Activated CD8-positive, alpha-beta memory T cell treated with anti-CD3 and anti-CD28 coated beads, Interleukin-2, amount 50 U/mL, for 1 hour (primary cell): ENCODE measurements around the gene C20orf173.
A peak's percentile ranks its signal among the peaks of the same experiment; 100 is the strongest.
"Not testable (repeated sequence)": the region's sequence is repeated elsewhere in the genome, so short reads cannot be mapped to it uniquely, and the experiment has no call there.

ENCODE experiments used
- DNase-seq: peaks from one replicate; pipeline ENCODE4 v3.0.0-alpha.2; 2020; ENCODE audit errors: extremely low read depth

The C20orf173 gene

DNA sequence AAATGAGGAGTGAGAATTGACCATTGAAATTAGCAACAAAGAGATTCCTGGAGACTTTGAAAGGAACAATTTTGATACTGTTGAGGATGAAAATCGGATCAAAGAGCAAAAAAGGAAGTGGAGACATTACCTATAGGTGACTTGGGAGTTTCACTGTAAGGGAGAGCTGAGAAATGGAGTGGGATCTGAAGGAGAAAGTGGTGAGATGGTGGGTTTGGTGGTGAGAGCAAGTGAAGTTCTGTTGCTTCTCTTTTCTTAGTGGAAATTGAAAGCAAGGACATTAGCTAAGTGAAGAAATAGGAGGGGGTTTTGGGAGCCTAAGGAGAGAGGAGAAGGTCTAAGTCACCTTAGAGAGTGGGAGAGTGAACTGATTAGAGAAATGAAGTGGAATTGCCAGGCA, 16.7 kb upstream of the C20orf173 start:
- no peak for DNase-seq

DNA sequence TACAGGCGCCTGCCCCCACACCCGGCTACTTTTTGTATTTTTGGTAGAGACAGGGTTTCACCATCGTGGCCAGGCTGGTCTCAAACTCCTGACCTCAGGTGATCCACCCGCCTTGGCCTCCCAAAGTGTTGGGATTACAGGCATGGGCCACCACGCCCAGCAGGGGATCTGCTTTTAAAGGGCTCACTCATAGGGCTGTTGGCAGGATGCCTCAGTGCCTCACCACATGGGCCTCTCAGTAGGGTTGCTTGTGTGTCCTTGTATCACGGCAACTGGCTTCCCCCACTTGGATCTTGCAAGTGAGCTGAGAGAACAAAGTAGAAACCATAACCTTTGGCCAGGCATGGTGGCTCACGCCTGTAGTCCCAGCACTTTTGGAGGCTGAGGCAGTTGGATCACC, 15.5 kb upstream of the C20orf173 start:
- DNase-seq, result not testable (repeated sequence)

DNA sequence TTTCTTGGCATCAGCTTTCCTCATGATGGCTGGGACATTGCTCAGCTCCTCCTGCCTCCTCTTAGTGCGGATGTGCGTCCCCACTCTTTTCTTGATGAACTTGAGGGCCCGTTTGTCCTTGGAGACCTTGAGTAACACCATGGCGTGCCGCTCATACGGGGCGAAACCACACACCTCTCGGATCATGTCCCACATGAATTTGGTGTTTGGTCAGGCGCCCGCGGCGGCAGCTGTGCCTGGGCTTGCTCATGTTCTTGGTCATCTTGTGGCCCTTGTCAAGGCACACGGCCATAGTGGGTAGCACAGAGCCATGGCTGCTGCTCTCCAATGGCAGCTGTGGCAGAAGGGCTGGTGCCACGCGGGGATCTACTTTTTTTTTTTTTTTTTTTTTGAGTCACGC, 15.0 kb upstream of the C20orf173 start:
- no peak for DNase-seq

DNA sequence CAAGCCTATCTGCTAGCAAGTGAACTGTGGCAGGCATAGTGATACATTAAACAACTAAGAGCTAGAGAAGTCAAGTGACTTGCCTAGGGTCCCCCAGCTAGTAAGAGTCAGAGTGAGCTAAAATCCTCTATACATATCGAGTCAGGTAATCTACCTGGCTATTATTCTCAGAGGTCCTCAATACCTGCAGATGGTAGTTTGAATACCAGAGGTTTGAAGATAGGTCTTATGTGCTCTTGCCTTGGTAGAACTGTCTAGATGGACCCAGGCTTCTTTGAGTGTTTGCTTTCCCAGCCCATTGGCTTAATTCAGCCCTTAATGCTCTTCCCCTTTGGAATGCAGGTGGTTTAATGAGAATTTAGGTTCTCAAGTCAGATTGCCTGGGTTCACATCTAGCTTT, 13.5 kb upstream of the C20orf173 start:
- DNase-seq, result no peak

- DNase-seq, result peak; percentile 90
These were observed 12.6 kb upstream of the C20orf173 start, which contains the start of gene ERGIC3 for GRCh38 chr20:35541783-35542662. TSS of gene ERGIC3 (plus strand) at chr20:35542078. CDS start at chr20:35542098, 20 bp downstream.

DNA sequence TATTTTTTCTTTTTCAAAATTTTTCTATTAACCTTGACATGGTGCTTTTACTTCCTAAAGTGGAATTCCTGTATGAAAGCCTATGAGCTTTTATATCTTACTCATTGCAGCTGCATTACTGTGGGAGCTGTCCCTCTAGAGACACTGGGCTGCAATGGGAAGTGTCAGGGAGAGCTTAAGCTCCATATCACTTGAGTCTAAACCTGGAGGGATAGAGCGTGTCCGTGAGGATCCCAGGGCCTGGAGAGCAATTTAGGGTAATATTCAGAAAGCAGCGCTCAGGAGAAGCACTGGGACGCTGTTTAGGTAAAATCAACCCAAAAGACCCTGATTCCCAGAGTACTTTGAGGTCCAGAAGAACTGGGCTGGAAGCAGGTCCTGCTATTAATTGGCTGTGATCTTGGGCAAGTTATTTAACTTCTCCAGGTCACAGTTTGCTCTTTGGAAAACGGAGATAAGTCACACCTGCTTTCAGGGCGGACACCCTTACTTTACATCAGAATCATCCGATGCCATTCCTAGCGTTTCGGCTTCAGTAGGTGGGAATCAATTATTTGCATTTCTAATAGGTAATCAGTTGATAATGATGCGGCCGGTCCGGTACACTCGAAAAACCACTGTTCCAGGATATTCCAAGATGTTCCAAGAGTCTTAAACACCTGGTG, 11.8 kb upstream of the C20orf173 start:
- DNase-seq, result no peak

GRCh38 chr20:35539756-35540212, 10.3 kb upstream of the C20orf173 start:
- no peak for DNase-seq

DNA sequence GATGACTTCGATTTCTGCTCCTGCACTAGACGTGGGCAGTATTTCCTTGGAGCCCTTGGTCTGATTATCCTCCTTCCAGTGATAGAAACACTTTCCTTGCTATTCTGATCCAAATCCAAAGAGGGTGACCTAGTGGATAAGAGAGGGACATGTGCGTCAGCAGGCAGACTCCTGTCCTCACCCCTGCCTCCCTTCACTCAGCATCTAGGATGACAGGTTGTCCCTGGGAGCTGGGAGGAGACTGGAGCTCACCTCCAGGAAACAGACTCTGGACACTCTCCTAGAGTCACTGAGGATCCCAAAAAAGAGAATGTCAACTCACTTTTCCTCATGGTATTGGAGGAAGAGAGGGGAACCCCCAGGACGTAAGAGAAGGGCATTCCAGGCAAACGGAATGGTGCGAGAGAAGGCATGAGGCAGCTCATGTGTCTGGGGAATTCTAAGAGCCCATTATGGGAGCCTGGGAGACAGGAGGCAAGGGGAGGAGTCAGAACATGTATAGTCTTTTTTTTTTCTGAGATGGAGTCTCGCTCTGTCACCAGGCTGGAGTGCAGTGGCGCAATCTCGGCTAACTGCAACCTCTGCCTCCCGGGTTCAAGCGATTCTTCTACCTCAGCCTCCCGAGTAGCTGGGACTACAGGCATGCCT, 2.2 kb downstream of the C20orf173 start:
- DNase-seq, result no peak

DNA sequence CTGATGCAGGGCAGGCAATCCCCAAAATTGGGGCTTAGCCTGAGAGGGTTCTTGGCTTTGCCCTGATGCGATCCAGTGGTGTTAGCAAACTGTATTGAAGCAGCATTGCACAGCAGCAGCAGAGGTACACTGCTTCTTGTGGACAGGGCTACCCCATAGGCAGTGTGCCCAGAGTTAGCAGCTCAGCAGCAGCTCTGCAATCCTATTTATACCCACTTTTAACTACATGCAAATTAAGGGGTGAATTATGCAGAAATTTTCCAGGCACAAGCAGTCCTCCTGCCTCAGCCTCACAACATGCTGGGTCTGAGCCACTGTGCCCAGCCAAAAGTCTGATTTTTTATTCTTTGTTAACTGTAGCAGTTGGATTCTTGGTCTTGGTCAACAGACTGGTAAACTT, 3.8 kb downstream of the C20orf173 start:
- DNase-seq, result no peak

DNA sequence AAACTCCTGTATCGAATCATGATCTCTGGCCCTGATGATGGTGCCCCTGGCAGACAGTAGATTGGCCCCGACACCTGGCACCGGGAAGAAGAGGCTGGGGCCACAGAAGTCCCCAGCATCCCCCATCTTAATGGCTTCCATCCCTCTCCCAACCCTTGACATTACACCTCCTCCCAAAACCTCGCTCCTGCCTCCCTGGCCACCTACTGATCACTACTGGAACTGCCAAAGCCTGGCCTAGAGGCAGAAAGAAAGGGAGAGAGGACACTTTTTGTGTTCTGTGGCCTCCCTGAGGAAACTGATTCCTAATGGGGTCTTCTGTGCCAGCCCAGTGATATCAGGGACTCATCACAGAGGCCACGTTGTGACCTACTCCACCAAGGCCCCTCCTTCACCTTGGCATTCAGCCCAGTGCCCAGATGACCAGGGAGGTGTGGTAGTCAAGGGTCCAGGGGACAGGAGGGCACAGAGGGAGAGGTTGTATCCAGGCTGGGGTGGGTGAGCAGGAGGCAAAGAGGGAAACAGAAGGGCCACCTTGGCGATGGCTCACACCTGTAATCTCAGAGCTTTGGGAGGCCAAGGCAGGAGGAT, 6.1 kb downstream of the C20orf173 start:
- no peak for DNase-seq

DNA sequence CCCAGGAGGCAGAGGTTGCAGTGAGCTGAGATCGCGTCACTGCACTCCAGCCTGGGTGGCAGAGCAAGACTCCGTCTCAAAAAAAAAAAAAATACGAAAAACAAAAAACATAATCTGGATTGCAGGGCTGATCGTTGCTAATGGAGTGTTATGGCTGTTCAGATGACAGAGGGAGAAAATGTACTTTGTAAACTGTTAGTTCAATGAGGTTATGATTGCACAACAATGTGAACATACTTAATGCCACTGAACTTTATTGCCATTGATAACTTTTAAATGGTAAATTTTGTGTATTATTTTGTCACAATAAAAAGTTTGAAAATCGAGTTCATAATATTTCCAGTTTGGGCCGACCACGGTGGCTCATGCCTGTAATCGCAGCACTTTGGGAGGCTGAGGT, 10.5 kb downstream of the C20orf173 start:
- DNase-seq, result no peak

DNA sequence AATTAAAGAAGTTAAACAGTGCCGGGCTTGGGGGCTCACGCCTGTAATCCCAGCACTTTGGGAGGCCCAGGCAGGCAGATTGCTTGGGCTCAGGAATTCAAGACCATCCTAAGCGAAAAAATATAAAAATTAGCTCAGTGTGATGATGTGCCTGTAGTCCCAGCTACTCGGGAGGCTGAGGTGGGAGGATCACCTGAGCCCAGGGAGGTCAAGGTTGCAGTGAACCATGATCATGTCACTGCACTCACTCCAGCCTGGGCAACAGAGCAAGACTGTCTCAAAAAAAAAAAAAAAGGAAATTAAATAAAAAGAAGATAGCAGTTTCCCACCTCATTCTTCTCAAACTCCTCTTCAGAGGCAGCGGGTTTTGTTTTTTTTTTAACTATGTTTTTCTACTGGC, 11.7 kb downstream of the C20orf173 start:
- DNase-seq, result not testable (repeated sequence)

DNA sequence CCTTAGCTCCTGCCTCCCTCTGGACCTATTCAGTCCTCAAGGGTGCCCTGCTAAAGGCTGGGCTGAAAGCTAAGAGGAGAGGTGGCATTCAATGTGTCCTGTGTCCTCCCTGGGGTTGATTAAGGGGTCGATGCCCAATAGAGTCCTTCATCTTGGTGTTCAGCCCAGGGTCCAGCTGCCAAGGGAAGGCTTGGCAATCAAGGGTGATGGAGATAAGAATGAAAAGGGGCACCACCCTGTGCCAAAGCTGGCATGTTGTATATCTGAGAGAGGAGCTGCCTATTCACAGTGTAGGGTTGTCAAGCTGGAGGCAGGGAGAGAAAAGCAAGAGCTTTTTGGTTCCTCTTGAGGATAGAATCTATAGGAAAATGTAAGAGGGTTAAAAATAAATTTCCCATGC, 12.3 kb downstream of the C20orf173 start:
- DNase-seq, result no peak

GRCh38 chr20:35515949-35516645, 13.4 kb downstream of the C20orf173 start:
- no peak for DNase-seq

DNA sequence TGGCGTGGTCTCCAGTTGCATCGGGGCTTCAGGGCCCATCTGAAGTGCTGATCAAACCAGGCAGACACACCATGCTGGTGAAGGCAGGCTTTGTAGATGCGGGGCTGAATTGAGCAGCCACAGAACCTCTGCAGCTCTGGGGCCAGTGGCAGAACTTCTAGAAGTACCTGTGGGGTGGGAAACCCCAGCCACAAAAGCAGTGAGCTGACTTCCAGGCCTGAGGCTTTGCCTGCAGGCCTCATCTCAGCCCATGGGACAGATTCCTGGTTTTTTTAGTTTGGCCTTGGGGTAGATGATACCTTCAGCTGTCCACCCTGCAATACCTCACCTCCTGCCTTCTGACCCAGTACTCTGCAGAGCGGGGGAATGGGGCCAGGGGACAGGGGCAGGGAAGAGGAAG, 14.1 kb downstream of the C20orf173 start:
- no peak for DNase-seq

GRCh38 chr20:35514371-35514932, 15.0 kb downstream of the C20orf173 start:
- no peak for DNase-seq

- no peak for DNase-seq
These were observed 17.5 kb downstream of the C20orf173 start for GRCh38 chr20:35511814-35512420.

- no peak for DNase-seq
These were observed 18.3 kb downstream of the C20orf173 start for GRCh38 chr20:35510951-35511735.

DNA sequence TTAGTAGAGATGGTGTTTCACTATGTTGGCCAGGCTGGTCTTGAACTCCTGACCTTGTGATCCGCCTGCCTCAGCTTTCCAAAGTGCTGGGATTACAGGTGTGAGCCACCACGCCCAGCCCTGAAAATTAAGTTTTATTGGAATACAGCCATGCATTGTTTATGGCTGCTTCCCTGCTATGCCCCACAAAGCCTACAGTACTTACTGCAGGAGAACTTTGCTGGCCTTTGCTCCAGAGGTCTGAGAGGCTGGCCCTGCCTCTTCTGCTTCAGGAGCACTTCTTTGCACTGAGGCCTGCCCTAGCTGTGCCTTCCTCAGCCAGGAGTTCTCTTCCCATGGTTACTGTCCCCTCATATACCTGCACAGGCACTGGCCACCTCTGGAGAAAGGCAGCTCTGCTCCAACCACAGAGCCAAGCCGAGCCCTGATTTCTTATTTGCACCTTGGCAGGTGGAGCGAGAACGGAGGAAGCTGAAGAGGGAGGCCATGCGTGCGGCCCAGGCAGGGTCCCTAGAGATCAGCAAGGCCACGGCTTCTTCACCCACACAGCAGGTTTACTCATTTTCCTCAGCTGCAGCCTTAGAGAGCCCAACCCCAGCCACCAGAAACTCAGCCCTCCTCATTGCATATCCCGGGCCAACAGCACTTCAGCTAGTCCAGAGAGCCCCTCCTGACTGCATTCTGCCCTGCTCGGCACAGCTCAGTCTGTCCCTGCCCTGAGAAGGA, 20.8 kb downstream of the C20orf173 start:
- no peak for DNase-seq
